ENCODE results near the gene UNC5B.

- TF ChIP-seq EGR1 (IDR thresholded peaks at IDR 0.05; ENCODE audit: low read depth) (no peak), CTCF (IDR thresholded peaks at IDR 0.05 in 2 of 3, conservative IDR thresholded peaks at IDR 0.05 in 1 of 3; ENCODE audit: borderline replicate concordance in 1 of 3, insufficient read depth in 1 of 3, low read depth in 2 of 3, low read length in 2 of 3) (no peak), RAD21 (IDR thresholded peaks at IDR 0.05; ENCODE audit: low read depth) (no peak), ZBTB33 (IDR thresholded peaks at IDR 0.05; ENCODE audit: extremely low read depth, insufficient replicate concordance, low read length) (no peak), POLR2AphosphoS5 (IDR thresholded peaks at IDR 0.05; ENCODE audit: low read depth, low read length) (no peak), POLR2A (IDR thresholded peaks at IDR 0.05; ENCODE audit: borderline replicate concordance, extremely low read depth, insufficient read depth, insufficient read length) (no peak), ZNF274 (IDR thresholded peaks at IDR 0.05; ENCODE audit: low read depth, low read length) (no peak), EZH2 (IDR thresholded peaks at IDR 0.05) (no peak), SRF (IDR thresholded peaks at IDR 0.05; ENCODE audit: low read depth) (no peak), ATF3 (IDR thresholded peaks at IDR 0.05) (no peak), SP1 (IDR thresholded peaks at IDR 0.05; ENCODE audit: low read depth) (no peak), TCF7L2 (IDR thresholded peaks at IDR 0.05; ENCODE audit: borderline replicate concordance, extremely low read depth, insufficient read depth, insufficient read length) (no peak), REST (IDR thresholded peaks at IDR 0.05; ENCODE audit: low read depth) (no peak), FOSL1 (IDR thresholded peaks at IDR 0.05; ENCODE audit: low read depth) (no peak)
These were observed 134.4 kb downstream of the UNC5B start for GRCh38 chr10:71346731-71347130.

All from HCT116 (cell line).